ENCODE results near the gene ZMYND8.

GRCh38 chr20:47290666-47291430, 65.7 kb downstream of the ZMYND8 start:
- TF ChIP-seq FOXA1 (IDR thresholded peaks at IDR 0.05): no peak
- TF ChIP-seq TARDBP (IDR thresholded peaks at IDR 0.05): no peak
- TF ChIP-seq ARNT (IDR thresholded peaks at IDR 0.05): no peak
- no peak for TF ChIP-seq SP1 (IDR thresholded peaks at IDR 0.05)
- no peak for TF ChIP-seq HDGF (IDR thresholded peaks at IDR 0.05; ENCODE audit: borderline replicate concordance)
- no peak for TF ChIP-seq NFRKB (IDR thresholded peaks at IDR 0.05)
